CD4-positive, alpha-beta memory T cell (primary cell): Measurements from ENCODE around the gene PHYH. TPM values are rescaled to one million over a fixed set of nuclear protein-coding genes. Genes with fewer than 3 reads are reported as not detected.

Experiments used
- CTCF ChIA-PET: fragments of 350-600 bp; sonication (Branson Sonifier 250); formaldehyde crosslinking; loops from one replicate; lab custom pipeline; 2021; ENCODE audit warnings: inconsistent platforms; ENCODE audit not compliant: partially characterized antibody; lab: Charles Lee
- POLR2A ChIA-PET: fragments of 350-600 bp; sonication (Branson Sonifier 250); formaldehyde crosslinking; loops from one replicate; lab custom pipeline; 2021; ENCODE audit not compliant: partially characterized antibody; lab: Charles Lee
- DNase-seq, 5 donors: peaks; one replicate each; pipeline versions ENCODE4 v3.0.0 to v3.0.0-alpha.2; 2020 to 2022; ENCODE audit warnings: mixed read lengths in 1 of 5
- H3K27ac ChIP-seq: one replicate; pipeline ENCODE4 v1.7.0; 2013; ENCODE audit warnings: low read depth, low read length
- H3K27me3 ChIP-seq: 2 replicates; pipeline ENCODE4 v1.7.0; 2013; ENCODE audit warnings: mild to moderate bottlenecking, low read length, moderate library complexity; ENCODE audit not compliant: insufficient read depth
- H3K36me3 ChIP-seq: 2 replicates; pipeline ENCODE4 v1.7.0; 2013; ENCODE audit warnings: mild to moderate bottlenecking, low read length, moderate library complexity; ENCODE audit not compliant: insufficient read depth
- H3K4me1 ChIP-seq: 2 replicates; pipeline ENCODE4 v1.7.0; 2013; ENCODE audit warnings: mild to moderate bottlenecking, low read length, moderate library complexity; ENCODE audit not compliant: insufficient read depth
- H3K4me3 ChIP-seq, 2 donors: one replicate each; pipeline ENCODE4 v1.7.0; 2013; ENCODE audit warnings: low read length in 2 of 2, mild to moderate bottlenecking in 1 of 2
- H3K9me3 ChIP-seq, 2 donors: one replicate each; pipeline ENCODE4 v1.7.0; 2013; ENCODE audit warnings: low read length in 2 of 2, control low read depth in 1 of 2; ENCODE audit not compliant: control insufficient read depth in 1 of 2
- H3K27ac Mint-ChIP-seq, 7 donors: one replicate each; pipeline ENCODE4 v1.8.0; 2020 to 2021; ENCODE audit warnings: mixed read lengths in 7 of 7, mild to moderate bottlenecking in 6 of 7, inconsistent platforms in 3 of 7, moderate library complexity in 3 of 7
- H3K27me3 Mint-ChIP-seq, 2 donors: one replicate each; pipeline ENCODE4 v1.8.0; 2020 to 2021; ENCODE audit warnings: mixed read lengths in 2 of 2
- H3K36me3 Mint-ChIP-seq, 2 donors: one replicate each; pipeline ENCODE4 v1.8.0; 2020 to 2021; ENCODE audit warnings: mixed read lengths in 2 of 2, inconsistent platforms in 1 of 2, mild to moderate bottlenecking in 1 of 2
- H3K4me1 Mint-ChIP-seq, 4 donors: one replicate each; pipeline ENCODE4 v1.8.0; 2020 to 2021; ENCODE audit warnings: mixed read lengths in 4 of 4, mild to moderate bottlenecking in 1 of 4
- H3K4me3 Mint-ChIP-seq, 8 donors: one replicate each; pipeline ENCODE4 v1.8.0; 2020 to 2021; ENCODE audit warnings: mixed read lengths in 8 of 8, mild to moderate bottlenecking in 7 of 8, moderate library complexity in 6 of 8, inconsistent platforms in 3 of 8
- H3K9me3 Mint-ChIP-seq, 8 donors: one replicate each; pipeline ENCODE4 v1.8.0; 2020 to 2021; ENCODE audit warnings: mixed read lengths in 8 of 8, mild to moderate bottlenecking in 5 of 8, inconsistent platforms in 3 of 8, moderate library complexity in 1 of 8
- intact Hi-C: fragments of 100-400 bp; cut with micrococcal nuclease; formaldehyde crosslinking; loops from one replicate; pipeline ENCODE4 v1.15.1; 2023
- polyA plus RNA-seq, 2 donors: library from polyadenylated mRNA; unstranded; fragments of 300-500 nt; fragmentation: Illumina TruSeq; gene quantifications; one replicate each; pipeline ENCODE4 v1.2.3, GENCODE V29; 2021
- total RNA-seq, 2 experiments: library from RNA; stranded (reverse); gene quantifications; one replicate each; pipeline ENCODE4 v1.2.3, GENCODE V29; 2021

Gene PHYH
- total and polyA plus RNA-seq, 4 experiments from 2014 or later: 8.7 to 19.3 (median 12.6) TPM

DNA sequence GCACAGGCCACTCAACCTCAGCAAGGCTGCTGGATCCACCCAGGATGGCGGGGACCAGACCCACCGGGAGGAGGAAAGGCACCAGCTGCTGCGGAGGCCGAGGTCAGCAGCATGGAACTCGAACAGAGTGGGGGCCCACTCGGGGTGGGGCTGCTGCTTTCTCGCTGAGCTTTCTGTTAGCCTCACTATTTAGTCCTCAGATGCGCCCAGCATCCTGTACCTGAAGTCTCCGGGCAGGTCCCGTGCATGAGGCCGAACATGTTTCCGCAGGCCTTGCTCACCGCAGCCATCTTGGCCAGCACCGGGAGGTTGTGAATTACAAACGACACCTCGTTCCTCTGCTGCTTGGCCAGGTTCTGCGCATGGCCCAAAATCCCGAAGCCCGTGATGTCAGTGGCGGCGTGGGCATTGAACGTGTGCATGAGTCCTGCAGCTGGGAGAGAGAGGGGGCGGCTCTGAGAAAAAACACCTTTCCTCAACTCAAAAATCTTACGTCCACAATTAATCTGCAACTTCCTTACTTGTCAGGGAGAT is 22.8 kb upstream of the PHYH start:
- ChIA-PET CTCF (no interaction called here), POLR2A (no interaction called here)
- peak overlapping the region in 1 of 7 donors; percentile 29 for H3K27ac Mint-ChIP-seq
- H3K36me3 Mint-ChIP-seq: peaks cover 46 to 64% of the 10 kb centered on the region in 2 donors
- H3K4me1 ChIP-seq: no peaks in the 10 kb centered on the region
- H3K4me1 Mint-ChIP-seq: no peaks in the 10 kb centered on the region
- no peaks in the 10 kb centered on the region for H3K9me3 Mint-ChIP-seq
- DNase-seq: no peak
- no peaks in the 10 kb centered on the region for H3K27me3 Mint-ChIP-seq
- no peak overlapping the region for H3K27ac ChIP-seq
- no peaks in the 10 kb centered on the region for H3K9me3 ChIP-seq
- no peaks in the 10 kb centered on the region for H3K27me3 ChIP-seq
- no peak overlapping the region for H3K4me3 Mint-ChIP-seq
- peaks cover 21% of the 10 kb centered on the region for H3K36me3 ChIP-seq
- intact Hi-C loops: no loop called here
- no peak overlapping the region for H3K4me3 ChIP-seq

DNA sequence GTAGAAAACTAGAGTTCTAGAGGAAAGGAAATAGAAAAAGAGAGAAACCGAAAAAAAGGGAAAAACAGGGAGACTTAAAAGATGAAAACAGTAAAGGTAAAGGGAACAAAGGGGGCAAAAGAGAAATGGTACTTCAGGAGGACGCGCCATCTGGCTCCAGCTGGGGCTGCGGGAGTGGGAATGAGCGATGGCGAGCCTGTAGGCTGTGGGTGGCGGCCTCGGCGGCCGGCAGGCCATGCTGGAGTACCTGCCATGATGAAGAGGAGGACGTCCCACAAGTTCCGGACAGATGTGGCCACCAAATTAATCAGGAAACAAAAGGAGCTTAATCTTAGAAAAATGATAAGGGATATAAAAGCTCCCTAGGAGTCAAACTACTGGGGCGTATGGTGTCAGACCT is 21.7 kb upstream of the PHYH start:
- Mint-ChIP-seq H3K36me3 (peaks cover 42 to 56% of the 10 kb centered on the region in 2 donors), H3K9me3 (no peaks in the 10 kb centered on the region), H3K4me1 (no peaks in the 10 kb centered on the region), H3K27me3 (no peaks in the 10 kb centered on the region), H3K4me3 (peak overlapping the region in 1 of 8 donors; percentile 27), H3K27ac (peak overlapping the region in 2 of 7 donors; percentile 14 to 60)
- intact Hi-C loops: no loop called here
- Histone ChIP-seq H3K4me3 (no peak overlapping the region), H3K9me3 (no peaks in the 10 kb centered on the region), H3K4me1 (no peaks in the 10 kb centered on the region), H3K27me3 (no peaks in the 10 kb centered on the region), H3K36me3 (peaks cover 15% of the 10 kb centered on the region), H3K27ac (no peak overlapping the region)
- DNase-seq: no peak
- ChIA-PET POLR2A (interaction anchor here (0.6 kb wide), 1 partner anchor 19 kb away, joined by 3 read pairs; no protein-coding TSS in a partner anchor), CTCF (no interaction called here)

- Mint-ChIP-seq H3K27me3 (no peaks in the 10 kb centered on the region), H3K4me1 (no peaks in the 10 kb centered on the region), H3K9me3 (no peaks in the 10 kb centered on the region), H3K4me3 (no peak overlapping the region), H3K27ac (no peak overlapping the region), H3K36me3 (peaks cover 29 to 41% of the 10 kb centered on the region in 2 donors)
- no peaks in the 10 kb centered on the region for H3K9me3 ChIP-seq
- no peak overlapping the region for H3K27ac ChIP-seq
- H3K36me3 ChIP-seq: peaks cover 13% of the 10 kb centered on the region
- intact Hi-C loops: no loop called here
- H3K4me1 ChIP-seq: no peaks in the 10 kb centered on the region
- H3K27me3 ChIP-seq: no peaks in the 10 kb centered on the region
- DNase-seq: no peak
- ChIA-PET CTCF (no interaction called here), POLR2A (interaction anchor here (0.8 to 1.4 kb wide), 2 partner anchors 17 to 19 kb away, joined by 3 read pairs; partner anchors contain the start of gene PHYH)
- H3K4me3 ChIP-seq: no peak overlapping the region
Measured at GRCh38 chr10:13319166-13319565, 19.3 kb upstream of the PHYH start.

GRCh38 chr10:13317474-13317873 is 17.6 kb upstream of the PHYH start:
- Histone ChIP-seq H3K27me3 (no peaks in the 10 kb centered on the region), H3K27ac (no peak overlapping the region), H3K9me3 (no peaks in the 10 kb centered on the region), H3K4me3 (no peak overlapping the region), H3K36me3 (peaks cover 13% of the 10 kb centered on the region), H3K4me1 (no peaks in the 10 kb centered on the region)
- DNase-seq: no peak
- Mint-ChIP-seq H3K27me3 (no peaks in the 10 kb centered on the region), H3K27ac (no peak overlapping the region), H3K4me3 (no peak overlapping the region), H3K36me3 (peaks cover 20 to 32% of the 10 kb centered on the region in 2 donors), H3K4me1 (no peaks in the 10 kb centered on the region), H3K9me3 (no peaks in the 10 kb centered on the region)
- POLR2A ChIA-PET: no interaction called here
- CTCF ChIA-PET: interaction anchor here (0.6 to 0.9 kb wide), 4 partner anchors 15 to 488 kb away, joined by 3 read pairs; no protein-coding TSS in a partner anchor
- intact Hi-C loops: no loop called here

DNA sequence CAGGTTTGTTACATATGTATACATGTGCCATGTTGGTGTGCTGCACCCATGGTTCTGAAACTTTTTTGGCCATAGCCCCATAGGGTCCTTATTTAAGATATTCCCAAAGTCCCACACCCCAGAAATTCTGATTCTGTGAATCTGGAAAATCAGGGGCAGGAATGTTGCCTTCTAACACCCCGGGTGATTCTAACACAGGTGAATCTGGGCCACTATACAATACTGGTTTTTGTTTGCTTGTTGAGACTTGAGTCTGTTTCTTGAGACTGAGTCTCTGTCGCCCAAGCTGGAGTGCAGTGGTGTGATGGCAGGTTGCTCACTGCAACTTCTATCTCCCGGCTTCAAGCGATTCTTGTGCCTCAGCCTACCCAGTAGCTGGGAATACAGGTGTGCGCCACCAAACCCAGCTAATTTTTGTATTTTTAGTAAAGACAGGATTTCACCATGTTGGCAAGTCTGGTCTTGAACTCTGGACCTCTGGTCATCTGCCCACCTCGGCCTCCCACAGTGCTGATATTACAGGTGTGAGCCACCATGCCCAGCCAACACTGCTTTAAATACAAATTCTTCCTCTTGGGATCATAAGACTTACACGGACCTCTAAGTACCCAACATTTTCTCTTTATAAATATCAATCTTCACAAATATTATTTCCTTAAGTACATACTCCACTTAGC is 16.9 kb upstream of the PHYH start:
- Histone ChIP-seq H3K4me1 (no peaks in the 10 kb centered on the region), H3K4me3 (no peak overlapping the region), H3K27ac (no peak overlapping the region), H3K27me3 (no peaks in the 10 kb centered on the region), H3K9me3 (no peaks in the 10 kb centered on the region), H3K36me3 (peaks cover 11% of the 10 kb centered on the region)
- intact Hi-C loops: no loop called here
- no peaks in the 10 kb centered on the region for H3K4me1 Mint-ChIP-seq
- H3K36me3 Mint-ChIP-seq: peaks cover 17 to 28% of the 10 kb centered on the region in 2 donors
- no peak overlapping the region for H3K27ac Mint-ChIP-seq
- H3K4me3 Mint-ChIP-seq: no peak overlapping the region
- CTCF ChIA-PET: interaction anchor here (0.6 to 1.5 kb wide), 4 partner anchors 14 to 123 kb away, joined by 3 to 7 read pairs (median 3); no protein-coding TSS in a partner anchor
- H3K27me3 Mint-ChIP-seq: no peaks in the 10 kb centered on the region
- DNase-seq: no peak
- POLR2A ChIA-PET: interaction anchor here (2.2 kb wide), 1 partner anchor 15 kb away, joined by 10 read pairs; no protein-coding TSS in a partner anchor
- no peaks in the 10 kb centered on the region for H3K9me3 Mint-ChIP-seq

- no peaks in the 10 kb centered on the region for H3K9me3 ChIP-seq
- H3K4me1 Mint-ChIP-seq: no peaks in the 10 kb centered on the region
- ChIA-PET CTCF (interaction anchor here (1.2 to 1.5 kb wide), 2 partner anchors 10 to 13 kb away, joined by 3 to 7 read pairs; no protein-coding TSS in a partner anchor), POLR2A (interaction anchor here (2.2 kb wide), 1 partner anchor 13 kb away, joined by 10 read pairs; no protein-coding TSS in a partner anchor)
- no peak overlapping the region for H3K27ac ChIP-seq
- DNase-seq: no peak
- intact Hi-C loops: no loop called here
- no peak overlapping the region for H3K4me3 ChIP-seq
- no peaks in the 10 kb centered on the region for H3K9me3 Mint-ChIP-seq
- no peaks in the 10 kb centered on the region for H3K27me3 ChIP-seq
- no peak overlapping the region for H3K4me3 Mint-ChIP-seq
- no peaks in the 10 kb centered on the region for H3K27me3 Mint-ChIP-seq
- peaks cover 5% of the 10 kb centered on the region for H3K36me3 ChIP-seq
- H3K36me3 Mint-ChIP-seq: peaks cover 12 to 19% of the 10 kb centered on the region in 2 donors
- H3K4me1 ChIP-seq: no peaks in the 10 kb centered on the region
- no peak overlapping the region for H3K27ac Mint-ChIP-seq
Measured at GRCh38 chr10:13315361-13315760, 15.5 kb upstream of the PHYH start.

- intact Hi-C loops: no loop called here
- H3K27me3 ChIP-seq: no peaks in the 10 kb centered on the region
- no peak overlapping the region for H3K27ac ChIP-seq
- H3K4me3 Mint-ChIP-seq: no peak overlapping the region
- no peaks in the 10 kb centered on the region for H3K27me3 Mint-ChIP-seq
- no peaks in the 10 kb centered on the region for H3K9me3 Mint-ChIP-seq
- no peaks in the 10 kb centered on the region for H3K9me3 ChIP-seq
- no peak overlapping the region for H3K4me3 ChIP-seq
- no peaks in the 10 kb centered on the region for H3K4me1 ChIP-seq
- DNase-seq: no peak
- no peaks in the 10 kb centered on the region for H3K36me3 ChIP-seq
- CTCF ChIA-PET: interaction anchor here (1.2 kb wide), 1 partner anchor 9 kb away, joined by 4 read pairs; no protein-coding TSS in a partner anchor
- no peaks in the 10 kb centered on the region for H3K36me3 Mint-ChIP-seq
- H3K4me1 Mint-ChIP-seq: no peaks in the 10 kb centered on the region
- H3K27ac Mint-ChIP-seq: no peak overlapping the region
- POLR2A ChIA-PET: interaction anchor here (1.5 kb wide), 1 partner anchor 9 kb away, joined by 6 read pairs; no protein-coding TSS in a partner anchor
Measured at GRCh38 chr10:13311177-13311575, 11.3 kb upstream of the PHYH start.
